GM12872 (cell line): ENCODE data around the gene BBOX1.

Experiments used
- CTCF ChIP-seq: IDR thresholded peaks from 3 replicates; pipeline ENCODE4 v1.5.1; 2011; ENCODE audit warnings: low read depth, mild to moderate bottlenecking, low read length, moderate library complexity; ENCODE audit not compliant: insufficient read depth

Gene BBOX1

DNA sequence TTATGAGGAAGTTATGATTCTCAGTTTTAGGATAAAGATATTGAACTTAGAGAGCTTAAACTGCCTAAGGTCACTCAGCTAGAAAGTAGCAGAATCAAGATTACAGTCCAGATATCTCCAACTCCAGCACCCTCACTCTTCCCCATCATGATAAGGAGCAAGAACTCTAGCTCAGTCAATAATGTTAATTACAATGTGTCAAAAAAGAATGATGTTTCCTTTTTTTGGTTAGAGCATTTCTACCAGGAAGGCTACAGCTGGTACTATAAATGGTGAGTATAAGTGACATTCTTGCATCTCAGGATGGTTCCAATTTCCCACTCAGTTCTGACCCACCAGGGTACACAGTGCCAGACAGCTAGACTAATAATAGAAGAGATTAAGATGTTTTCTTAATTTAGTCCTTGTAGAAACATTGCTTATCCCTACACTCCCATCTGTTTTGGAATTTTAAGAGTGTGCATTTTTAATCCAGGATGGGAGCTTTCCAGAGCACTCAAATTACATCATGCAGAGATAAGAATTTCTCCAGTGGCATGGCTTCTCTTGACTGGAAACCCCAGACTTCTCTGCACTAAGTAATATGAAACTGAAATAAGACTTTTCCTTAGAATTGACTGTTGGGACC lies 21.6 kb upstream of the BBOX1 start:
- no peak for TF ChIP-seq CTCF

GRCh38 chr11:27020751-27021150 lies 19.9 kb upstream of the BBOX1 start:
- no peak for TF ChIP-seq CTCF

DNA sequence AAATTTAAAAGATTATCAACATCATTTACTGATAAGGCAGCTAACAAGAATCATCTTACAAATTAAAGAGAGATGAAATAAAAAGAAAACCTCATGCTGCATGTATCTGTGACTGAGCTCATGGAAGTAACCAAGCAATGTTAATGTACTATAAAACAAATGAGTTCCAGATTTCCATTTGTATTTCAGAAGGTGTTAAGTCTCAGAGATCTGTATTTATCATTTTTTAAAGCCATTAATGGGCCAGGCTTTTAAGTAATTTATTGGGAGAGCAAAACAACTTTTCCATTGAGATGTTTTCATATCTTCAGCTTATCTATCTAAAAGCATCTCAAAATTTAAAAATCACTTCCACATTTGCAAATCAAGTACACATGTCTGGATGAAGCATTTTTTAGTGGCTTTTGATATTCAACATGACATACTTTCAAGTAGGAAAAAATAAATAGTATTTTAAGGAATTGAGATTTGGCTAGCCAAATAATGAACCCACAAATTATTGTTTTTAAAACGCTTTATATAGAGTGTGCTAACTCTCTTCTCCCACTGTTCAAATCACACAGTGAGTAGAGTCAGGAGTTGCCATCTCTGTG lies 17.9 kb upstream of the BBOX1 start:
- no peak for TF ChIP-seq CTCF

DNA sequence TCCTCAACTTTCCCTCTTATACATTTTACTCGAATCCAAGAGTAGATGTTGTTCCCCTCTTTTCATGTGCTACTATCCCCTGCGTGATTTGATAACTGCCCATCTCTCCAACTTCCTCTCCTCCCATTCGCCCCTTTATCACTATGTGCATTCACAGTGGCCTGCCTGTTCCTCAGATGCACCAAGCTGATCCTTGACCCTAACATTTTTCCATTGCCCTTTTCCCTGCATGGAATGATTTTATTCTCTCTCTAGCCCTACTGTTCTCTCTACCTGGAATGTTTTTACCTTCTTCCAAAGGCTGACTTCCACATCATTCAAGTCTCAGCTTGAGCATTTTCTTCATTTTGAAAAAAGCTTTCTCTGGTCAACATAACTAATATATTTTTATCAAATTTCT lies 15.8 kb upstream of the BBOX1 start:
- TF ChIP-seq CTCF = no peak

- TF ChIP-seq CTCF = no peak
Observed at GRCh38 chr11:27025312-27025955, 15.2 kb upstream of the BBOX1 start.

DNA sequence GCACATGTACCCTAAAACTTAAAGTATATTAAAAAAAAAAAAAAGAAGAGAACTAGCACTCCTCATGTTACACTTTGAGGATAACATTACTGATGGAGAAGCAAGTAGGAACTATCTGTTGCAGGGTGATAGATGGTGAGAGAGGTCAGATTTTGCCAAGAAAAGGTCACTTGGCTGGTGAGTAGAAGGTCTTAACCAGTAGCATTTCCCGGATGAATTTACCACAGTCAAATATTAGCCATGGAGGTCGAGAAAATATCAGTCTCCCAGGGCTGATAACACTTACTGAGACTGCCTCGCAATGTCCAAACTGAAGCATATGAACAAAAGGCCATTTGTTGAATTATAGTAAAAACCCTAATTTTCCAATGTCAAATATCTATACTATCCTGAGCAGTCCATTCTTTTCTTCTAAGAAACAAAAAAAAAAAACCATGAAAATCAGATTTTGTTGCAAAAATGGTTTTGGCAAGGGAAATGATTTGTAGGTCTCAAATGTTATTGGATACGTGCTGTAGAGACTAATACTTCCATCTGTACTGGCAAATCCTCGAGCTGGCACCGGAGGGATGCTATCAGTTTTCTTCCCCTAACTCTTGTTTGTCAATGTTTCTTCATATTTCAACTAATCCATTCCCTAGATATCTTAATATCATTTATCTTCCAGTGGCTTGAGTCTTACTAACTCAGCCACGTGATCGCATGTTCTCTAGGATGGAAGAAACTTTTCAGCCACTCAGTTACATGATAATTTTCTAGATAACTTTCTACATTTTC lies 14.5 kb upstream of the BBOX1 start:
- TF ChIP-seq CTCF = no peak

DNA sequence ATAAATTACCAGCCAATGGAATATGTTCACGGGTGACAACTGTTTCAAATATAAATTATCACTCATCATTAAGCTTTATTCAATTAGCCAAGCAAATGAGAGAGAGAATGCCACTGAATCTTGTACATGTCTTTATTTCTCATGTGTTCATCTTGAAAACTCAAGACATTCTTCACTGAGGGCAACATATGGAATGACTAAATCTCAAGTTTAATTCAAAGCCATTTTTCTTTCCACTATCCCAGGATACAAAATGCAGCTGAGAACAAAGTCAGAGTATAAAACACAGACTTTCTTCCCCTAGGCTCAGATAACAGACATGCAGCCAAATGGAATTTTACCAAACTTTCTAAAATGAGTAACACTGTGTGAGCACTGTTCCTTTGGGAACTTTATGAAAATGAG lies 12.1 kb upstream of the BBOX1 start:
- no peak for TF ChIP-seq CTCF
